GM19239 (cell line): ENCODE measurements around the gene YOD1.
"Not testable (repeated sequence)": the region's sequence is repeated elsewhere in the genome, so short reads cannot be mapped to it uniquely, and the experiment has no call there.

ENCODE experiments used
- DNase-seq: peaks from one replicate; pipeline ENCODE4 v3.0.0; 2011; ENCODE audit warnings: low spot score; ENCODE audit not compliant: insufficient read length
- FAIRE-seq: peaks from 2 replicates; lab custom pipeline; 2011; peaks lifted over from hg19 to GRCh38; lab: Jason Lieb, UNC

Gene YOD1

DNA sequence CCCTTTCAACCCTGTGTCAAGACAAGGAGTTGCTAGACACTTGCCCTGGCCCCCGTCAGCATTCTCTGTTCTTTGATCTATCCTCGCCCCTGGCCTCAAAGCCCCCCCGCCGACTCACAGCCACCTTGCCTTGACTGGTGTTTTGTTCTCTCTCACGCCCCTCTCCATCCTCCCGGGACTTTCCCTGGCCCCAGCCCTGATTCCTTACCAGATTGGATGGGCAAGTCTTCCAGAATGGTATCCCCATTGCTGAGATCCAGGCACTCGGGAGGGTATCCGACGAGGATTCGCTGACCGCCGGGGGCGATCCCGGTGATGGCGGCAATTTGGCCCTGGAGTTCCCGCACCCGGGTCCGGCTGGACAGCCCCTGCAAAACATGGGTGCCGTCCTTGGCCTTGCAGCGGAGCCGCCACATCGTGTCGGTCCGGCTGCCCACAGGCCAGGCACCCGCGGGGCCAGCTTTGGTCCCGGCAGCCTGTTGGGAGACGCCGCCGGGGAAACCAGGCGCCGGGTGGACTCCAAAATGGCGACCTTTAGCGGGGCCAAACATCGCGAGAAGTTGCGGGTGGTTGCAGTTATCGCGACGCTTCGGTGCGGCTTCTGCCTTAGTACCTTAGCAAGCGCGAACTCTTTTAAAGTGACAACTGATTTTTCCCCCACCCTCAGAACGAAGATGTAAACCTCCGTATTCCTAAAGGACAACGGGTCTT, 373 bp downstream of the YOD1 start:
- peak; percentile 73 for DNase-seq

DNA sequence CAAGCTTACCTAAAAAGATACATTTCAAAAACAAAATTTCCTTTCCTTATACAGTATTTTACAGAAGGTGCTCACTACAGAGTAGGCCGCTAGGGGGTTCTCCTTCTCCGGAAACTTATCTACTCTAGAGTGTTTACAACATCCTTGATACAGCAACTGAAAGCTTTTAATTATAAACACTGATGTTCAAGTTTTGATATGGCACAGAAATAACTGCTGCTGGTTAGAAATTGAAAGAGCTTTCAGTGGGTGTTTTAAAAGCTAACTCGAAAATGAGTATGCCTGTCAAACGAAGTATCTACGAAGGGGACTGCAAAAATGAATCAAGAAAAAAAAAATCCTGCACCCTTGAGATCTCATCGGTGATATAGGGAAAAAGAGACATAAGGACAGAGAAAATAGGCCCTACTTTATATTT, 1.0 kb downstream of the YOD1 start:
- FAIRE-seq (peak; percentile 51), DNase-seq (peak; percentile 27)

More for the DNA sequence above, 373 bp downstream of the YOD1 start:
- peak; percentile 85 for FAIRE-seq

DNA sequence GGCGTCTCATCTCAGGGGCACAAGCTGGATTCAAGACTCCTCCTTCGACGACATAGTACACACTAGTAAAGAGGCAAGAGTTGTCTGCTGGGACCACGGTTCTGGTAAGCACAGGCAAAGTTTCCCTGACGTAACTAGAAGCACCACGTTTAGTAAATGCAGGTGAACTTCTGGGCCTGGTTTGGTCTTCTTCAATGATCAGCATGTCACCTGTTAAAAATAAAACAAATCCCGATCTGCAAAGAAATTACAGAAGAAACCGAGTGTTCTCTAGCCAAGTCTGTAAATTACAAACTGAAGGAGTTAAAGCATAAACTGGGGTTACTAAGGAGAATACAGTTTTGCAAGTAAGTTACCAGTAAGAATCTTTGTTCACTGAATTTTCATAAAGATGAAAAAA, 1.5 kb downstream of the YOD1 start:
- DNase-seq (no peak), FAIRE-seq (no peak)

DNA sequence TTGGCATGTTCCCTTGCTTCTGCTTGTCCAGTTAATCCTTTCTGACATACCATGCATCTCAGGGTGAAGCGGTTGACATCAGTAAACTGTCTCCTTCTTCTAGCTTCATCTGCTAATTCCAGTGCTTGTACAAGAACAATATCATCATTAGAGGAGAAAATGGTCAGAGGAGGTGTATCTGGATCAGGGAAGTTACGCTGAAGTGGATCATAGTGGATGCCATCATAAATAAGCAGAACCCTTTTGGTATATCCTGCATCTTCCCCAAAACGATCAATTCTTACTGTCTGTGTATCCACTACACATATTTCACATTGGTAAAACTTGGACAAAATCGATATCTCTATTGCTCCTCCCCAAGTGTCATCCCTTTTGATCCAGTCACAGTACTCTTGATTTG, 2.0 kb downstream of the YOD1 start:
- DNase-seq = no peak
- no peak for FAIRE-seq

DNA sequence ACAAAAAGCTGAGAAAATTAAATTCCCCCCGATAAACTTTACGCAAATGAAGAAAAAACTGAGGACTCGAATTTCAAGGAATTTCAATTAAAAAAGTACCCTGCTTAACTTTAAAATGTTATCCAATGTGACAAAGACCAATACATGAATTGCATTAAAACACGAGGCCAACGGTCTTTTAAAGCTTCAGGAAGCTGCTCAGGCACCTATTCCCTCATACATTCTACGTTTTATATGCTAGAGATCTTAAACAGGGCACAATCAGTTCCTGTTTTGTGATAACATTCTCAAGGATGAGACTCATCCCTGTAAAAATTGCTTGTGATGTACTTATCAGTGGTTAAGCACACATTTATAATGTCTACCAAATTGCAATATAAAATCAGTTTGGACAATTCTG, 3.0 kb downstream of the YOD1 start:
- DNase-seq (no peak), FAIRE-seq (no peak)

DNA sequence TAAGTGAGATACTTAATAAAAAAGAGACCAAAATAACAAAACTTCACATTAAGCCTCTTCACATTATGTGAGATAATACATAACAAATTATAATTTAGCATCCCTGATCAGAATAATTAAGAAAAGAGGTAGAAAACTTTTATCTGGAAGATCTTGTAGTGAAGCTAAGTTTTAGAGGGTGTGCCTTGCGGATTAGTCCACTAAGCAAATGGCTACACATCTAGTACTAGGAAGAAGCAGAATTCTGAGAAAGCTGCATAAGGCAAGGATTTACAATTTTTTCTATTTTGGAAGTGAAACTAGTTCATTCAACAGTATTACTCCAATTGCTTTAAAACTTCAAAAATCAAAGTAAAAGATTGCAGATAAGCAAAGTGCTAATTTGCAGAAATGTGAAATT, 3.5 kb downstream of the YOD1 start:
- DNase-seq (no peak), FAIRE-seq (no peak)

DNA sequence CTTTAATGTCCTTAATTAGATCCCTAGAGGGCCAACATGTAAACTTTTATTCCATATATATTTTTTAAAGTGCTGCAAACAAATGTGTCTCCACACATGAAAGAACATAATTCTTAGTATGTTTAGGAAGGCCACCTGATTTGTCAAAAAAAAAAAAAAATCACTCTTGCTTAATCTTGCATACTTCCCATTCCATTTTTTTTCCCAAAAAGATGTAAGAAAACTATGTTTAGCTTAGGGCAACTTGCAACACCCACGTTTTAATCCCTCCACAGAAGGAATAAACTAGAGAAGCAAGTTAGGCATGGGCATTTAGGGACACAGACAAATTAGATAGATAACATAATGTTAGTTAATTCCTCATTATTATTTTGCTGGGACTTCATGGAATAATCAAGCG, 5.6 kb downstream of the YOD1 start:
- DNase-seq = no peak
- FAIRE-seq = no peak

DNA sequence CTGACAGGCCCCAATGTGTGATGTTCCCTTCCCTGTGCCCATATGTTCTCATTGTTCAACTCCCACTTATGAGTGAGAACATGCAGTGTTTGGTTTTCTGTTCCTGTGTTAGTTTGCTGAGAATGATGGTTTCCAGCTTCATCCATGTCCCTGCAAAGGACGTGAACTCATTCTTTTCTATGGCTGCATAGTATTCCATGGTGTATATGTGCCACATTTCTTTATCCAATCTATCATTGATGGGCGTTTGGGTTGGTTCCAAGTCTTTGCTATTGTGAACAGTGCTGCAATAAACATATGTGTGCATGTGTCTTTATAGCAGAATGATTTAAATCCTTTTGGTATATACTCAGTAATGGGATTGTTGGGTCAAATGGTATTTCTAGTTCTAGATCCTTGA, 9.6 kb downstream of the YOD1 start:
- not testable (repeated sequence) for FAIRE-seq, DNase-seq

DNA sequence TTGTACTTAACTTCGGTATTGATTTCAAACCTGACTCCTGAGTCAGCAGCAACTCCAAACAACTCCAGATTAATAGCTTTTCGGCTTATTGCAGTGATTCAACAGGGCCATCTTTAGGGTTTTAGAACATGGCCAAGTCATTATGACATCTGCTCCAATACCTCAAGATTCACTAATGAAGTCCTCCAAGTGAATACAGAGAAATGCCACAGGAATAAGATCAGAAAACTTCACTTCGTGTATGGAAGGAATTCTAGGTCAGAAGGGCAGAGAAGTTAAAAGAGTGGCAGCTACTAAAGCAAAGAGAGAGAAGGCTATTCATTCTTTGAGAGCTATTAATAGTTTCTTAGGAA, 10.9 kb downstream of the YOD1 start:
- FAIRE-seq = no peak

DNA sequence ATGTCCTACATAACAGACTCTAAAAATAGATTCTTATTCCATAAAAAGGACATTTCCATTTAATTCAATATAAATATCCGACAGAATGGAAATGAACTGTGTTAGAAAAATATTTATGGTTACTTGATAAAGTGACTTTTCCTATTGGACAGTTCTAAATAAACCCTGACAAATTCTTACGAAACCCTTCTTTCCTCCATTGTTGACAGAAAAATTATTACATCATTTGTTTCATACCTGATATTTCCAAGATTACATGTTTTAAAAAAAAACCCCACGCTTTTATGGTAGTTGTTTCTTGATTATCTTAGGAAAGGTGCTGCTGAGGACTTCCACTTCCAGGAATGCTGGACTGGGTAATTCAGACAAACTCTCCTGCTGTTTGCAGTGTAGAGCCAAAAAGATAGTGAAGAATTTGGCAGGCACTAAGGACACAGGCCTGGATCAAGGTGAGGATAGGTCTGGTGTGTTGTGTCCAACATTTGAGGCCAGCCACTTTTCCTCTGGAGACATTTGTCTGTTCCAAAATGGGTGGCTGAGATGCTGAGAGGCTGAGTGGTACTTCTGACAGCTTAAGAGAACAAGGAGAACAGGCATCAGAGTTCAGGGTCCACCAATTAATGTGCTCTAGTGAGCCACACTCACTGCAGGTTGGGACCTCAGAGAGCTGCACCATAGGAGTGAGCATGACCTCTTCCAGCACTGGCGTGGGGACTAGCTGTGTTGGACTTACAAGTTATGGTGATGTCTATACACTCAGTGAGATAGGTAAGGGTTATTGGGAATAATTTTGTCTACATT, 11.4 kb downstream of the YOD1 start:
- FAIRE-seq = no peak
- no peak for DNase-seq

More for the DNA sequence above, 10.9 kb downstream of the YOD1 start:
- no peak for DNase-seq

DNA sequence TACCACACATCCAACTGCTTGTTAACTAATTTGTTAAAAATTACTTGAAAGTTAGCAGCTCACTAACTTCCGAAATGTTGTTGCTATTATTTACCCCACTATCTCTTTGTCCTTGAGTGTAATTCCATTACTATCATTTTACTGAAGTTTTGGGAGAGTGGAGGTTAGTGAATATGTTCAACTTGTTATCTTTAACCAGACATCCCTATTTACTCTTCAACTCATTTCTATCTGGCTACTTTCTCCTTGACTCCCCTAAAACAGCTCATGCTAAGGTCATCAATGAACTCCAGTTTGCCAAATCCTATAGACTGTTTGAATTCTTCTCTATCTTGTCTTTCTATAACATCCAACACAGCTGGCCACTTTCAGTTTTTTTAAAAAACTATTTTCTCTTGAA, 14.1 kb downstream of the YOD1 start:
- no peak for FAIRE-seq
- DNase-seq = no peak

DNA sequence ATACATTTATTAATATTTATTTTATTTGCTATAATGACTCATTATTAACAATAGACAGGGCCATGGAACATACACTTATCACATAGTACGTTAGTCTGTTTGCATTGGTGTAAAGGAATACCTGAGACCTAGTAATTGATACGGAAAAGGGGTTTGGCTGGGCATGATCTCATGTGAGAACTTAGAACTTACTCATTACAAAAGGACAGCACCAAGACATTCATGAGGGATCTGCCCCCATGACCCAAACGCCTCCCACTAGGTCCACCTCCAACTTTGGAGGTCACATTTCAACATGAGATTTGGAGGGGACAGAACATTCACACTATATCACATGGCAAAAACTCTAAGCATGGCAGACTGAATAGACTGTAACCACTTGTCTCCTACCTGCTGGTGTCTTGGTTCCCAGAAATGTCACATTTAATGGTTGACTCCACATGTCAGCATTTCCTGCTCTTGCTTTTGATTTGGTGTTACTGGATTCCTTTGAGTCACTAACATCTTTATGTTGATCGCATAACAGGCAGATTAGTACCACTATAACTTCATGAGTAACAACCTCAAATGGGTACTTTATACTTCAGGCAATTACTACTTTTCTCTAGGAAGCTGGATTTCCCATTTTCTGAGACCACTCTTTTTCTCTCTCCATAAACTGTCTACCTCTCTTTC, 15.0 kb downstream of the YOD1 start:
- DNase-seq = no peak
- FAIRE-seq = no peak

DNA sequence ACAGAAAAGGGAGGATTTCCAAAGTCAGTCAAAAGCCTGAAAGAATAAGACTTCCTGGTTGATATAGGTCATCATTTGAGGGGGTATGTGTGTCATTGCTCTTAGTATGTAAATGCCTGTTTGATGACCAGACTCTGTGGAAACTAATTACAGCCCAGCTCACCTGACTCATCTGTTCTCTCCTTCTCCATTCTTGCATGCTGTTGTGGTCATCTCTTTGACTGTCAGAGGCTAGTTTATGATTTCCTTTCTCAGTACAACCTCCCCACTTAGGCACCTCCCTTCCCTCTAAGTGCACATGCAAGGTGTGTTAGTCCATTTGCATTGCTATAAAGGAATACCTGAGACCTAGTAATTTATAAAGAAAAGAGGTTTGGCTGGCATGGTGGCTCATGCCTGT, 16.0 kb downstream of the YOD1 start:
- FAIRE-seq (no peak), DNase-seq (no peak)

DNA sequence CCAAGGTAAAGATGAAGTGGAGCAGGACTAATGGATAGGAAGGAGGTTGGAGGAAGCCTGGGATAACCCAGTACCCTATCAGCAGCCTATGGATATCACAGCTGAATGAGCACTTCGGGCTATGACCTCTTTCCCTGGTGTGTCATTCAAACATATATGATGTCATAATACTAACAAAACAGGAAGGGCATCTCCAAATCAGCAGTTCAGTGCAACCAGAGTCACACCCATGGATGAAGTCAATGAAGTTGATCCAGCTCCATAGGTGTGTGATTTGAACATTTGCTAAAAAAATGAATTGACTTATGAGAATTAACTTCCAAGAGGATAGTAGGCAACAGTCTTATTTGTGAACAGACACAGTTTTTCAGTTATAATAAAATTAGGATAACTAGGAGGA, 16.8 kb downstream of the YOD1 start:
- DNase-seq (no peak), FAIRE-seq (no peak)

DNA sequence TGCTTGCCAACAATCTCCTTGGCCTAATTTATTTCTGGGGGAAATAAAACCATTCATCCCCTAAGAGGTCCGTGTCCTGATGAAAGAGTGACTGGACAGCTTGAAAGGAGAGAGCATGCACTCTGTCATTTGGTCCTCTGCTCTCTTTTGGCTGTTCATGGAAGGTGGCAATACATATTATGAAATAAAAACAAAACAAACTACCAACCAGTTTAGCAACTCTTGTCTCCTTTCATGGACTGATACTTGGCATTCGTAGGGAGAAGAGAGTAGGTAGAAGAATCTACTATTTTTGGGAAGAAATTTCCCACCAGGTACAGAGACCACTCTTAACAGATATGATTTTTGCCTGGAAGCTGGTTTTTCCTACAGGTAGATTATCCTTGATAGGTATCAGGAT, 17.7 kb downstream of the YOD1 start:
- DNase-seq = no peak
- FAIRE-seq = no peak

DNA sequence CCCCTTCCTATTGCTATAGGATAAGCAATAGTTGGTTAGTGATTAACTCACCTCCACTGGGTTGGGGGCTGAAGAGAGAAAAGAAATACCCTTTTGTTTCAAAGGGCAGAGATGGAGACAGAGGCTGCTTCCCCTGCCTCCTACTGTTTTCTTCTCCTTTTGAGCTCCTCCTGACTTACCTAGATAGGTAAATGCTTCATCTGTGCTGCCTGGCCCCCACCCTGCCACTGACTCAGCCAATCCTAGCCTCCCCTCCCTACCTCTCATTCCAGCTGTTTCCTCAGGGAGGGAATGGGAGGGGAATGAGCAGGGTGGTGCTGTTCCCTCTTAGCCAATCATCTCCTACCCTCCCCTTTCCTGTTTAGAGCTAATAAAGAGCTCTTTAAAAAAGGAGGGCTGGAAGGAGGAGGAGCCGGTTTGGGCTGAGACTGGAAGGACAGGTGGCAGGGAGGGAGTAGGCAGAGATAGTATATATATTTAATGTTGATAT, 18.4 kb downstream of the YOD1 start, which contains the start of gene C1orf116:
C1orf116 (minus strand) TSS at position 229 of the 490 bp plus-strand sequence. CDS start 5,158 bp downstream, outside the sequence.
- no peak for FAIRE-seq
- DNase-seq = no peak

DNA sequence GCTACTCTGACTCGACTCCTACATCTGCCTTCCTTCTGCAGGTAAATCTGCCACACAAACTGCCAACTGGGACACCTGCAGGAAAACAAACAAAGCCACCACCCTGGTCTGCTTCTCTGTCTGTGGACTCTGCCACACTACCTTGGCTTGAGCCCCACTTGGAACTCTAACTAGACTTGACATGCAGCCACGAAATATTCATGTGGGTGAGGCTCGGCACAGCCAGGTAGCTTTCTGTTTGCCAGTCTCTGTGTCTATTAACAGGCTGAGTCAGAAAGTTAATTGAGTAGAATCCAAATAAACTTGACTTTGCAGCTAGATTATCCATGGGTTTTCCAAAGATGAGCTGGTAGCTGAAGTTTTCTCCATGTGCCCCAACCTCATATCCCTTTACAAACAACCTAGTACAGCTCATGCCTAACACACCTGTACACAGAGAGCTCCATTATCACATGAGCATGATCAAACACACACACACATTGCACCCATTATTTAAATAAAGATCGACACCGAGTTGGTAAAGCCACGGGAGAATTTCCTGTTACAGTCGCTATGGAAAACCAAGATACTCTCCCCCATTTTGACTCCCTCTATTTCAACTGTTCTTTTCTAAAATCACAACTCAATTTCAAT, 19.3 kb downstream of the YOD1 start:
- FAIRE-seq = no peak

DNA sequence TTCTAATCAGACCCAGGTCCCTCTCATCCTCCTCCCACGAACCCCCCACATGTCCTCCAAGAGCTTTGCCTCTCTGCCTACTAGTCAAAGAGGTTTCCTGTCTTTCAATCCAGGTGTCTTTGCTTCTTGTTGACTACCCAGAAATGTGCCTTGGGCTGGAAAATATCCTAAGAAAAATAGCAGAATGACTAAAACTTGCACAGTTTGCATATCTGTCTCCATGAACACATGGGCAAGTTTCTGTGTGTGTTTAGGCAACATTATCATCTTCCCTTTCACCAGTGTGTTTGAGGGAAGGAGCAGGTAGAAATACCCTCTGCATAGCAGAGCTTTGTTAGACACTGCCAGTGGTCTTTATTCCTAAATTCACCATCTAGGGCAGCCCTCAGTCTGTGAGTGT, 20.0 kb downstream of the YOD1 start:
- DNase-seq (no peak), FAIRE-seq (no peak)

More for the DNA sequence above, 19.3 kb downstream of the YOD1 start:
- no peak for DNase-seq

DNA sequence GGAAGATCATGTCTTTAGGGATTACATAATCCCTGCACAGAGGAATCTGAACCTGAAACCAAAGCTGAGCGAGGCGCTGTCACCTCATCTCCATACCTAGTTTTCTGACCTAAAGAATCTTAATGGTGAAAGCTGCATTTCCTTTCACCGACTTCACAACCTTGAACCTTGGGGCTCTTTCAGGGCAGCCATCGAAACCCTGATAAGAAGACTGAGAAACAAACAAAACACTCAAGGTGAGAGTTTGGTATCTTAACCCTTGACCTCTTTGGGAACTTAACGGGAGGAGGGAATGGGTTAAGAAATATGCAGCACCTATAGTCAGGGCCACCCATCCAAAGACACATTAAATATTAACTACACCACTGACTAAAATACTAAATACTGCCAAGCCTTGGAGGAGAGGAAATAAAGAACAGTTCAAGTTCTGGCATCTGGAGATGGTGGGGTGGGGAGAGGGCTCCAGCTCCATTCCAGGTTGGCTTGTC, 20.4 kb downstream of the YOD1 start:
- DNase-seq (no peak), FAIRE-seq (no peak)
